CD4-positive, alpha-beta T cell (primary cell): Measurements from ENCODE around the gene CARD10. TPM values are rescaled to one million over a fixed set of nuclear protein-coding genes. Genes with fewer than 3 reads are reported as not detected.

ENCODE experiments used
- ATAC-seq: fragments of 200-7000 bp; cut with Tn5 transposase; one replicate; pipeline ENCODE4 v1.10.0; 2022; ENCODE audit warnings: mild to moderate bottlenecking; ENCODE audit not compliant: poor library complexity
- CTCF ChIA-PET: fragments of 350-600 bp; sonication (Branson Sonifier 250); formaldehyde crosslinking; loops from one replicate; lab custom pipeline; 2021; ENCODE audit warnings: antibody characterized with exemption, inconsistent platforms; lab: Charles Lee
- POLR2A ChIA-PET: fragments of 350-600 bp; sonication (Branson Sonifier 250); formaldehyde crosslinking; loops from one replicate; lab custom pipeline; 2021; ENCODE audit warnings: antibody characterized with exemption, inconsistent platforms; lab: Charles Lee
- DNase-seq, 14 experiments: peaks; one replicate each; pipeline ENCODE4 v3.0.0-alpha.2; 2013 to 2020; ENCODE audit warnings: mixed read lengths in 2 of 14
- H3K27ac ChIP-seq, 2 donors: one replicate each; pipeline versions ENCODE4 v1.5.1 to v1.7.0; 2013; ENCODE audit warnings: low read length in 2 of 2, low read depth in 1 of 2, mild to moderate bottlenecking in 1 of 2
- H3K27me3 ChIP-seq, 2 experiments: 1 replicate in 1 of 2; 2 replicates in 1 of 2; pipeline versions ENCODE4 v1.6.1 to v1.7.0; 2013; ENCODE audit warnings: low read length in 2 of 2, control low read depth in 1 of 2, mild to moderate bottlenecking in 1 of 2, moderate library complexity in 1 of 2; ENCODE audit not compliant: insufficient read depth in 2 of 2, control insufficient read depth in 1 of 2
- H3K36me3 ChIP-seq: one replicate; pipeline ENCODE4 v1.6.1; 2013; ENCODE audit warnings: low read length, control low read depth; ENCODE audit not compliant: insufficient read depth
- H3K4me1 ChIP-seq: one replicate; pipeline ENCODE4 v1.6.1; 2013; ENCODE audit warnings: low read length, control low read depth; ENCODE audit not compliant: insufficient read depth
- H3K4me3 ChIP-seq: one replicate; pipeline ENCODE4 v1.5.1; 2013; ENCODE audit warnings: mild to moderate bottlenecking, low read length, moderate library complexity
- H3K9me3 ChIP-seq, 2 experiments: 1 replicate in 1 of 2; 2 replicates in 1 of 2; pipeline versions ENCODE4 v1.6.1 to v1.7.0; 2013; ENCODE audit warnings: low read length in 2 of 2, mild to moderate bottlenecking in 2 of 2, control low read depth in 1 of 2, moderate library complexity in 1 of 2; ENCODE audit not compliant: control insufficient read depth in 1 of 2, insufficient read depth in 1 of 2
- H3K27ac Mint-ChIP-seq: one replicate; pipeline ENCODE4 v1.8.0; 2020; ENCODE audit warnings: mixed read lengths
- H3K27me3 Mint-ChIP-seq: one replicate; pipeline ENCODE4 v1.8.0; 2021; ENCODE audit warnings: mixed read lengths
- H3K36me3 Mint-ChIP-seq: one replicate; pipeline ENCODE4 v1.8.0; 2021; ENCODE audit warnings: low read depth, mixed read lengths
- H3K4me1 Mint-ChIP-seq: one replicate; pipeline ENCODE4 v1.8.0; 2021; ENCODE audit warnings: low read depth, mixed read lengths
- H3K4me3 Mint-ChIP-seq: one replicate; pipeline ENCODE4 v1.8.0; 2020; ENCODE audit warnings: mild to moderate bottlenecking, mixed read lengths
- H3K9me3 Mint-ChIP-seq: one replicate; pipeline ENCODE4 v1.8.0; 2020; ENCODE audit warnings: mixed read lengths
- intact Hi-C, 2 experiments: fragments of 100-400 bp; cut with DNase I in 1 of 2; cut with micrococcal nuclease in 1 of 2; formaldehyde crosslinking; loops; one replicate each; pipeline versions ENCODE4 v1.15.1 to v1.9.0; 2023 to 2025; cut with DNase I, micrococcal nuclease
- total RNA-seq, 174 experiments: library from RNA in 2 of 174; stranded (reverse) in 2 of 174; gene quantifications; one replicate each; pipeline ENCODE4 v1.2.3 and lab custom pipeline; 2021 to 2026
- TF ChIP-seq, protein P1 (sequence below): fragments of 200-600 bp; IDR thresholded peaks from one replicate; pipeline ENCODE4 v1.8.0; 2022; ENCODE audit warnings: antibody characterized with exemption, mild to moderate bottlenecking

Gene CARD10
- total RNA-seq, 2 experiments from 2014 or later: 0.20 to 0.63 TPM

GRCh38 chr22:37499027-37499707 lies 20.0 kb downstream of the CARD10 start:
- ATAC-seq: no peak
- no peak for DNase-seq
- ChIA-PET CTCF (interaction anchor here (1.4 to 3.6 kb wide), 2 partner anchors 26 to 30 kb away, joined by 5 to 41 read pairs; no protein-coding TSS in a partner anchor), POLR2A (interaction anchor here (1.0 to 2.1 kb wide), 2 partner anchors 13 to 68 kb away, joined by 3 to 8 read pairs; partner anchors contain the start of gene MFNG)
- peaks cover 24% of the 10 kb centered on the region for H3K4me1 Mint-ChIP-seq
- no peaks in the 10 kb centered on the region for H3K36me3 Mint-ChIP-seq
- Histone ChIP-seq H3K36me3 (no peaks in the 10 kb centered on the region), H3K27me3 (no peaks in the 10 kb centered on the region), H3K4me1 (peaks cover 24% of the 10 kb centered on the region), H3K9me3 (no peaks in the 10 kb centered on the region), H3K4me3 (no peak overlapping the region), H3K27ac (no peak overlapping the region)
- intact Hi-C loops: loop anchor here (2.0 to 5.0 kb wide), 2 partner anchors 42 to 182 kb away; no protein-coding TSS in a partner anchor
- no peak overlapping the region for H3K4me3 Mint-ChIP-seq
- TF ChIP-seq, protein P1, sequence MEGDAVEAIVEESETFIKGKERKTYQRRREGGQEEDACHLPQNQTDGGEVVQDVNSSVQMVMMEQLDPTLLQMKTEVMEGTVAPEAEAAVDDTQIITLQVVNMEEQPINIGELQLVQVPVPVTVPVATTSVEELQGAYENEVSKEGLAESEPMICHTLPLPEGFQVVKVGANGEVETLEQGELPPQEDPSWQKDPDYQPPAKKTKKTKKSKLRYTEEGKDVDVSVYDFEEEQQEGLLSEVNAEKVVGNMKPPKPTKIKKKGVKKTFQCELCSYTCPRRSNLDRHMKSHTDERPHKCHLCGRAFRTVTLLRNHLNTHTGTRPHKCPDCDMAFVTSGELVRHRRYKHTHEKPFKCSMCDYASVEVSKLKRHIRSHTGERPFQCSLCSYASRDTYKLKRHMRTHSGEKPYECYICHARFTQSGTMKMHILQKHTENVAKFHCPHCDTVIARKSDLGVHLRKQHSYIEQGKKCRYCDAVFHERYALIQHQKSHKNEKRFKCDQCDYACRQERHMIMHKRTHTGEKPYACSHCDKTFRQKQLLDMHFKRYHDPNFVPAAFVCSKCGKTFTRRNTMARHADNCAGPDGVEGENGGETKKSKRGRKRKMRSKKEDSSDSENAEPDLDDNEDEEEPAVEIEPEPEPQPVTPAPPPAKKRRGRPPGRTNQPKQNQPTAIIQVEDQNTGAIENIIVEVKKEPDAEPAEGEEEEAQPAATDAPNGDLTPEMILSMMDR: no peak
- H3K9me3 Mint-ChIP-seq: no peaks in the 10 kb centered on the region
- H3K27me3 Mint-ChIP-seq: no peaks in the 10 kb centered on the region
- H3K27ac Mint-ChIP-seq: no peak overlapping the region

DNA sequence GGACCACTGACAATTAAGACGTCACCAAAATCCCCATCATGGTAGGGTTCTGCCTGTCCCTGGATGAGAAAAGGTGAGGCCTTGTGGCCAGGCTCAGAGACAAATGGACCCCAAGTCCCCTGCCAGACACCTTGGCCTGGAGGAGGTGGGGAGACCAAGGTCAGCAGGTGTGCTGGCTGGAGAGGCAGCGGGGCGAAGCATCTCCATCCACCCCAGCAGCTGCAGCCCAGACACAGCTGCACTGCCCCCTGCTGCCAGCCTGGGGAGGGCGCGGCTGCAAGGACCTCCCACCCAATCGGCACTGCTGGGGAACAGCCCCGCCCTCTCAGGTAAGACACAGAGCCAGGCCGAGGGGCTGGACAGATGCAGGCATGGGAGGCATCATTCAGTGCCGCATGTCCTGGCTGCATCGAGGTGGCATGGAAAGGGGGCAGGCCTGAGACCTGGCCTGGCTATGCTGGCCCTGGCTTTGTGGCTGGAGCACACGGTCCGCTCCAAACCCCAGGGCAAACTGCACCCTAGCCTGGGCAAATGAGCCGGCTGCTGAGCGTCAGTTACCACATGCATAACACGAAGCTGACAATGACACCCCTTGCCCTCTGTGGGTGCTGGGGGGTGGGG lies 20.8 kb downstream of the CARD10 start:
- ChIA-PET CTCF (interaction anchor here (0.5 to 3.6 kb wide), 7 partner anchors 8 to 290 kb away, joined by 3 to 41 read pairs (median 5); no protein-coding TSS in a partner anchor), POLR2A (interaction anchor here (1.0 to 2.1 kb wide), 4 partner anchors 12 to 69 kb away, joined by 3 to 8 read pairs (median 4); partner anchors contain the start of gene MFNG)
- Histone ChIP-seq H3K36me3 (no peaks in the 10 kb centered on the region), H3K9me3 (no peaks in the 10 kb centered on the region), H3K27ac (no peak overlapping the region), H3K27me3 (no peaks in the 10 kb centered on the region), H3K4me3 (no peak overlapping the region), H3K4me1 (peaks cover 30% of the 10 kb centered on the region)
- intact Hi-C loops: loop anchor here (1.0 to 5.0 kb wide), 3 partner anchors 26 to 182 kb away; no protein-coding TSS in a partner anchor
- H3K27ac Mint-ChIP-seq: no peak overlapping the region
- DNase-seq (peak; percentile 56 to 88 (median 72)), ATAC-seq (peak; percentile 99)
- peaks cover 28% of the 10 kb centered on the region for H3K4me1 Mint-ChIP-seq
- H3K9me3 Mint-ChIP-seq: no peaks in the 10 kb centered on the region
- TF ChIP-seq, protein P1: peak; percentile 76
- H3K27me3 Mint-ChIP-seq: no peaks in the 10 kb centered on the region
- H3K4me3 Mint-ChIP-seq: no peak overlapping the region
- H3K36me3 Mint-ChIP-seq: no peaks in the 10 kb centered on the region

DNA sequence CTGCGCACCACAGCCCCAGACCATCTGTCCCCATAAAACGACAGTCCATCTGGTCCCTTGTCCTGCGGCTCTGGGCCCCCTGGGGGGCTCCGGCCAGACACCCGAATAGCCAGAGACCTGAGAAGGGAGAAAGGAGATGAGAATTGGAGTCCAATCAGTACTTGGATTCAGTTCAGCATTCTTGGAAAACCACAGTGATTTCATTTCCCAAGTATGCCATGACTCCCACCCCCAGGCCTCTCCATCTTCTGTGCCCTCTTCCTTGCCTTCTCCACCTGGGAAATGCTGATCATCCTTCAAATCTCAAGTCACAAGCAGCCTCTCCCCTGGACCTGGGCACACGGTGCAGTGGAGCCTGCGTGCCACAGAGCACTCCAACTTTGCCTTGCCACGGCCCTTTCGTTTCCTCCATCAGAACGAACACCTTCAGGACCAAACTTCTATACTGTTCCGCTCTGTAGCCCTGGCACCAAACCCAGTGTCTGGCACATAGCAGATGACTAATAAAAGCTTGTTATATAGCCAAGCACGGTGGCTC lies 22.1 kb downstream of the CARD10 start:
- H3K9me3 Mint-ChIP-seq: no peaks in the 10 kb centered on the region
- H3K4me1 Mint-ChIP-seq: peaks cover 33% of the 10 kb centered on the region
- DNase-seq: no peak
- POLR2A ChIA-PET: interaction anchor here (1.2 to 1.3 kb wide), 2 partner anchors 11 to 24 kb away, joined by 4 read pairs; partner anchors contain the start of gene MFNG
- H3K27me3 Mint-ChIP-seq: no peaks in the 10 kb centered on the region
- no peaks in the 10 kb centered on the region for H3K36me3 Mint-ChIP-seq
- H3K9me3 ChIP-seq: no peaks in the 10 kb centered on the region
- TF ChIP-seq, protein P1: no peak
- no peak overlapping the region for H3K4me3 Mint-ChIP-seq
- no peak overlapping the region for H3K27ac Mint-ChIP-seq
- peaks cover 37% of the 10 kb centered on the region for H3K4me1 ChIP-seq
- H3K36me3 ChIP-seq: no peaks in the 10 kb centered on the region
- intact Hi-C loops: loop anchor here in 1 of 2 experiments (5.0 kb wide), 1 partner anchor 40 kb away; no protein-coding TSS in a partner anchor
- no peak overlapping the region for H3K27ac ChIP-seq
- CTCF ChIA-PET: interaction anchor here (0.7 to 3.6 kb wide), 4 partner anchors 24 to 513 kb away, joined by 4 to 41 read pairs (median 7); no protein-coding TSS in a partner anchor
- no peak for ATAC-seq
- no peak overlapping the region for H3K4me3 ChIP-seq
- H3K27me3 ChIP-seq: no peaks in the 10 kb centered on the region
